Measurements from ENCODE around the gene HDAC4.

DNA sequence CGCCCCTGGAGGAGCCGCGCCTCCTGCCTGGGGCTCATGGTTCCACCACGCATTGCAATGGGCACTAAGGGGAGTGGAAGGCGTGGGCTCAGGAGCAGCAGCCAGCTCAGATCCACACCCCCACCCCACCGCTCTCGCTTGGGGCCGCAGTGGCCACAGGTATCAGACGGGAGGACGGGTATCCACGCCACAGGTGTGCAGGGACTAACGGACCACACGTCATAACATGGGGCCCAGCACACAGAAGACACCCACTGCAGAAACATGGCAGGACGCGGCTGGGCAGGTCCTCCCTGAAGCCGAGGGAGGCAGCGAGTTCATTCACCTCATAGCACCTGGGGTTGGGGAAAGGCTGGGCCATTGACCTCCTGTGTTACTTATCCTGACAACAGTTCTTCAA is 13.0 kb downstream of the HDAC4 start:
- TF ChIP-seq, protein P1, sequence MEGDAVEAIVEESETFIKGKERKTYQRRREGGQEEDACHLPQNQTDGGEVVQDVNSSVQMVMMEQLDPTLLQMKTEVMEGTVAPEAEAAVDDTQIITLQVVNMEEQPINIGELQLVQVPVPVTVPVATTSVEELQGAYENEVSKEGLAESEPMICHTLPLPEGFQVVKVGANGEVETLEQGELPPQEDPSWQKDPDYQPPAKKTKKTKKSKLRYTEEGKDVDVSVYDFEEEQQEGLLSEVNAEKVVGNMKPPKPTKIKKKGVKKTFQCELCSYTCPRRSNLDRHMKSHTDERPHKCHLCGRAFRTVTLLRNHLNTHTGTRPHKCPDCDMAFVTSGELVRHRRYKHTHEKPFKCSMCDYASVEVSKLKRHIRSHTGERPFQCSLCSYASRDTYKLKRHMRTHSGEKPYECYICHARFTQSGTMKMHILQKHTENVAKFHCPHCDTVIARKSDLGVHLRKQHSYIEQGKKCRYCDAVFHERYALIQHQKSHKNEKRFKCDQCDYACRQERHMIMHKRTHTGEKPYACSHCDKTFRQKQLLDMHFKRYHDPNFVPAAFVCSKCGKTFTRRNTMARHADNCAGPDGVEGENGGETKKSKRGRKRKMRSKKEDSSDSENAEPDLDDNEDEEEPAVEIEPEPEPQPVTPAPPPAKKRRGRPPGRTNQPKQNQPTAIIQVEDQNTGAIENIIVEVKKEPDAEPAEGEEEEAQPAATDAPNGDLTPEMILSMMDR (IDR thresholded peaks at IDR 0.05; ENCODE audit: low read depth, low read length, missing input control): no peak
- TF ChIP-seq, protein P2, sequence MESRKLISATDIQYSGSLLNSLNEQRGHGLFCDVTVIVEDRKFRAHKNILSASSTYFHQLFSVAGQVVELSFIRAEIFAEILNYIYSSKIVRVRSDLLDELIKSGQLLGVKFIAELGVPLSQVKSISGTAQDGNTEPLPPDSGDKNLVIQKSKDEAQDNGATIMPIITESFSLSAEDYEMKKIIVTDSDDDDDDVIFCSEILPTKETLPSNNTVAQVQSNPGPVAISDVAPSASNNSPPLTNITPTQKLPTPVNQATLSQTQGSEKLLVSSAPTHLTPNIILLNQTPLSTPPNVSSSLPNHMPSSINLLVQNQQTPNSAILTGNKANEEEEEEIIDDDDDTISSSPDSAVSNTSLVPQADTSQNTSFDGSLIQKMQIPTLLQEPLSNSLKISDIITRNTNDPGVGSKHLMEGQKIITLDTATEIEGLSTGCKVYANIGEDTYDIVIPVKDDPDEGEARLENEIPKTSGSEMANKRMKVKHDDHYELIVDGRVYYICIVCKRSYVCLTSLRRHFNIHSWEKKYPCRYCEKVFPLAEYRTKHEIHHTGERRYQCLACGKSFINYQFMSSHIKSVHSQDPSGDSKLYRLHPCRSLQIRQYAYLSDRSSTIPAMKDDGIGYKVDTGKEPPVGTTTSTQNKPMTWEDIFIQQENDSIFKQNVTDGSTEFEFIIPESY (IDR thresholded peaks at IDR 0.05): no peak
- TF ChIP-seq FOXA1 (IDR thresholded peaks at IDR 0.05) (no peak), YY1 (IDR thresholded peaks at IDR 0.05) (no peak)
- TF ChIP-seq, protein P3, sequence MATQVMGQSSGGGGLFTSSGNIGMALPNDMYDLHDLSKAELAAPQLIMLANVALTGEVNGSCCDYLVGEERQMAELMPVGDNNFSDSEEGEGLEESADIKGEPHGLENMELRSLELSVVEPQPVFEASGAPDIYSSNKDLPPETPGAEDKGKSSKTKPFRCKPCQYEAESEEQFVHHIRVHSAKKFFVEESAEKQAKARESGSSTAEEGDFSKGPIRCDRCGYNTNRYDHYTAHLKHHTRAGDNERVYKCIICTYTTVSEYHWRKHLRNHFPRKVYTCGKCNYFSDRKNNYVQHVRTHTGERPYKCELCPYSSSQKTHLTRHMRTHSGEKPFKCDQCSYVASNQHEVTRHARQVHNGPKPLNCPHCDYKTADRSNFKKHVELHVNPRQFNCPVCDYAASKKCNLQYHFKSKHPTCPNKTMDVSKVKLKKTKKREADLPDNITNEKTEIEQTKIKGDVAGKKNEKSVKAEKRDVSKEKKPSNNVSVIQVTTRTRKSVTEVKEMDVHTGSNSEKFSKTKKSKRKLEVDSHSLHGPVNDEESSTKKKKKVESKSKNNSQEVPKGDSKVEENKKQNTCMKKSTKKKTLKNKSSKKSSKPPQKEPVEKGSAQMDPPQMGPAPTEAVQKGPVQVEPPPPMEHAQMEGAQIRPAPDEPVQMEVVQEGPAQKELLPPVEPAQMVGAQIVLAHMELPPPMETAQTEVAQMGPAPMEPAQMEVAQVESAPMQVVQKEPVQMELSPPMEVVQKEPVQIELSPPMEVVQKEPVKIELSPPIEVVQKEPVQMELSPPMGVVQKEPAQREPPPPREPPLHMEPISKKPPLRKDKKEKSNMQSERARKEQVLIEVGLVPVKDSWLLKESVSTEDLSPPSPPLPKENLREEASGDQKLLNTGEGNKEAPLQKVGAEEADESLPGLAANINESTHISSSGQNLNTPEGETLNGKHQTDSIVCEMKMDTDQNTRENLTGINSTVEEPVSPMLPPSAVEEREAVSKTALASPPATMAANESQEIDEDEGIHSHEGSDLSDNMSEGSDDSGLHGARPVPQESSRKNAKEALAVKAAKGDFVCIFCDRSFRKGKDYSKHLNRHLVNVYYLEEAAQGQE (IDR thresholded peaks at IDR 0.05): no peak
- TF ChIP-seq, protein P4, sequence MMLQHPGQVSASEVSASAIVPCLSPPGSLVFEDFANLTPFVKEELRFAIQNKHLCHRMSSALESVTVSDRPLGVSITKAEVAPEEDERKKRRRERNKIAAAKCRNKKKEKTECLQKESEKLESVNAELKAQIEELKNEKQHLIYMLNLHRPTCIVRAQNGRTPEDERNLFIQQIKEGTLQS (IDR thresholded peaks at IDR 0.05): no peak
